PFSK-1 (cell line): Measurements from ENCODE around the gene NCOR2.

Experiments
- POLR2AphosphoS5 ChIP-seq: IDR thresholded peaks from 2 replicates; pipeline ENCODE4 v1.6.1; 2012; ENCODE audit warnings: low read depth, mild to moderate bottlenecking, control low read depth, low read length, moderate library complexity
- SIN3A ChIP-seq: IDR thresholded peaks from 2 replicates; pipeline ENCODE4 v1.6.1; 2012; ENCODE audit warnings: mild to moderate bottlenecking, low read length, moderate library complexity, borderline replicate concordance; ENCODE audit not compliant: insufficient read depth
- TAF1 ChIP-seq: IDR thresholded peaks from 2 replicates; pipeline ENCODE4 v1.6.1; 2012; ENCODE audit warnings: low read length, control low read depth, borderline replicate concordance; ENCODE audit not compliant: insufficient read depth

DNA sequence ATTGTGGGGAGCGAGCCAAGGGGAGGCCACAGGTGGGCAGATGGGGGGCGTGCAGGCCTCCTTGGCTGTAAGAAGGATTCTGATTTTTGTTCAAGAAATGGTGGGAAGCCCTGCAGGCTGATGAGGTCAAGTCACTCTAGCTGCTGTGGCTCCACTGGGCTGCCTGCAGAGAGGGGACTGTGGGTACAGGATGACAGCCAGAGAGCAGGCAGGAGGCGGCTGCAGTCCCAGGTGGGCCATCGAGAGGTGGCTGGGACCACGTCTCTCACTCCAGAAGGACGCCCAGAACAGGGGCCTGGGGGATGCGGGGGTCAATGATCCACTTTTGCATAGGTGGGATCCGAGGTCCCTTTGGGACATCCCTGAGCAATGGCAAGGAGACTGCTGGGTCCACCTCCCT, 9.1 kb downstream of the NCOR2 start:
- TF ChIP-seq POLR2AphosphoS5 (no peak), SIN3A (no peak), TAF1 (no peak)
